ENCODE data around the gene CTTN. TPM values are rescaled to one million over a fixed set of nuclear protein-coding genes. Genes with fewer than 3 reads are reported as not detected.

Gene CTTN
- total and polyA plus RNA-seq, 12 donors: 68.5 to 173 (median 146) TPM

GRCh38 chr11:70354629-70355028 is 43.7 kb upstream of the CTTN start:
- H3K36me3 ChIP-seq: peaks cover 0 to 96% (median 27%) of the 10 kb centered on the region in 9 donors
- TF ChIP-seq, protein P1, sequence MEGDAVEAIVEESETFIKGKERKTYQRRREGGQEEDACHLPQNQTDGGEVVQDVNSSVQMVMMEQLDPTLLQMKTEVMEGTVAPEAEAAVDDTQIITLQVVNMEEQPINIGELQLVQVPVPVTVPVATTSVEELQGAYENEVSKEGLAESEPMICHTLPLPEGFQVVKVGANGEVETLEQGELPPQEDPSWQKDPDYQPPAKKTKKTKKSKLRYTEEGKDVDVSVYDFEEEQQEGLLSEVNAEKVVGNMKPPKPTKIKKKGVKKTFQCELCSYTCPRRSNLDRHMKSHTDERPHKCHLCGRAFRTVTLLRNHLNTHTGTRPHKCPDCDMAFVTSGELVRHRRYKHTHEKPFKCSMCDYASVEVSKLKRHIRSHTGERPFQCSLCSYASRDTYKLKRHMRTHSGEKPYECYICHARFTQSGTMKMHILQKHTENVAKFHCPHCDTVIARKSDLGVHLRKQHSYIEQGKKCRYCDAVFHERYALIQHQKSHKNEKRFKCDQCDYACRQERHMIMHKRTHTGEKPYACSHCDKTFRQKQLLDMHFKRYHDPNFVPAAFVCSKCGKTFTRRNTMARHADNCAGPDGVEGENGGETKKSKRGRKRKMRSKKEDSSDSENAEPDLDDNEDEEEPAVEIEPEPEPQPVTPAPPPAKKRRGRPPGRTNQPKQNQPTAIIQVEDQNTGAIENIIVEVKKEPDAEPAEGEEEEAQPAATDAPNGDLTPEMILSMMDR (IDR thresholded peaks at IDR 0.05): no peak
- WGBS, 2 donors: 71 to 74% methylated on average over 2 of the region's 2 CpGs
- peaks cover 0 to 9% (median 0%) of the 10 kb centered on the region in 9 donors for H3K4me1 ChIP-seq
- no peaks in the 10 kb centered on the region for H3K27me3 ChIP-seq
- DNase-seq: no peak
- intact Hi-C loops (cut with DNase I): no loop called here
- no peaks in the 10 kb centered on the region for H3K9me3 ChIP-seq
- ATAC-seq: peak in 3 of 8 donors; percentile 71 to 82 (median 81)
- H3K4me3 ChIP-seq: no peak overlapping the region
- no peak overlapping the region for H3K27ac ChIP-seq

- H3K9me3 ChIP-seq: no peaks in the 10 kb centered on the region
- DNase-seq: no peak
- no peak overlapping the region for H3K4me3 ChIP-seq
- H3K27me3 ChIP-seq: no peaks in the 10 kb centered on the region
- peaks cover 0 to 12% (median 0%) of the 10 kb centered on the region in 9 donors for H3K4me1 ChIP-seq
- TF ChIP-seq, protein P1 (IDR thresholded peaks at IDR 0.05): no peak
- peak overlapping the region in 1 of 10 donors; percentile 32 for H3K27ac ChIP-seq
- peaks cover 0 to 100% (median 40%) of the 10 kb centered on the region in 9 donors for H3K36me3 ChIP-seq
- intact Hi-C loops (cut with DNase I): no loop called here
- 85 to 93% methylated on average over 11 of the region's 11 CpGs for WGBS, 2 donors
- ATAC-seq: peak in 1 of 8 donors; percentile 8
These were observed 39.6 kb upstream of the CTTN start for GRCh38 chr11:70358753-70359152.

- peak in 3 of 8 donors; percentile 6 to 43 (median 13) for ATAC-seq
These were observed 38.7 kb upstream of the CTTN start for GRCh38 chr11:70359451-70360205.

DNA sequence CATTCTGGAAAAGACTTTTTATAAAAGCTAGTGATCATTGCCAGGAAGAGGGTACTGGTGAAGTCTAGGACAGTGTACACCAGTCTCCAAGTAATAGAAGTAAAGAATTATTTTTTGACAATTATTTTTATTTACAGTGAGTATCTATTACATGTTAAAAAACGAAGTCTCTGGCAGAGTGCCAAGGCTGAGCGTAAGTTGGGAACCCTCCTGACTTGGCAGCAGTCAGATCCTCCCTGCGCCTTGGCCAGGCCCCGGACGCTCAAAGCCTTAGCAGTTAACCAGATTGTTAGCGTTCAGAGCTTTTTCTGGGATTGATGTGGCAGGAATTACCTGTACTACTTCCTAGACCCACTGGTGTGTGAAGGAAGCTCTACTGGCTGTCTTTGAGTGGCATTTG is 38.1 kb upstream of the CTTN start:
- peaks cover 0 to 19% (median 0%) of the 10 kb centered on the region in 9 donors for H3K4me1 ChIP-seq
- TF ChIP-seq, protein P1 (IDR thresholded peaks at IDR 0.05): no peak
- ATAC-seq: peak in 3 of 8 donors; percentile 6 to 34 (median 14)
- H3K27ac ChIP-seq: no peak overlapping the region
- 67 to 73% methylated on average over 6 of the region's 6 CpGs for WGBS, 2 donors
- H3K27me3 ChIP-seq: no peaks in the 10 kb centered on the region
- H3K9me3 ChIP-seq: no peaks in the 10 kb centered on the region
- intact Hi-C loops (cut with DNase I): no loop called here
- H3K36me3 ChIP-seq: peaks cover 0 to 100% (median 42%) of the 10 kb centered on the region in 9 donors
- no peak for DNase-seq
- no peak overlapping the region for H3K4me3 ChIP-seq

More at GRCh38 chr11:70359451-70360205, 38.7 kb upstream of the CTTN start:
- no peaks in the 10 kb centered on the region for H3K9me3 ChIP-seq
- 90 to 93% methylated on average over 8 of the region's 8 CpGs for WGBS, 2 donors
- H3K36me3 ChIP-seq: peaks cover 0 to 100% (median 42%) of the 10 kb centered on the region in 9 donors
- peaks cover 0 to 16% (median 0%) of the 10 kb centered on the region in 9 donors for H3K4me1 ChIP-seq
- peak overlapping the region in 1 of 10 donors; percentile 32 for H3K27ac ChIP-seq
- H3K27me3 ChIP-seq: no peaks in the 10 kb centered on the region
- intact Hi-C loops (cut with DNase I): no loop called here
- TF ChIP-seq, protein P1 (IDR thresholded peaks at IDR 0.05): no peak
- DNase-seq: no peak
- no peak overlapping the region for H3K4me3 ChIP-seq
